Stimulated activated naive CD4-positive, alpha-beta T cell (primary cell): ENCODE results near the gene ABHD14A.
"Not testable (repeated sequence)": the region's sequence is repeated elsewhere in the genome, so short reads cannot be mapped to it uniquely, and the experiment has no call there.

Experiments used
- DNase-seq, 6 experiments: peaks; one replicate each; lab custom pipeline; 2025; lab: John Stamatoyannopoulos, UW

ABHD14A gene

DNA sequence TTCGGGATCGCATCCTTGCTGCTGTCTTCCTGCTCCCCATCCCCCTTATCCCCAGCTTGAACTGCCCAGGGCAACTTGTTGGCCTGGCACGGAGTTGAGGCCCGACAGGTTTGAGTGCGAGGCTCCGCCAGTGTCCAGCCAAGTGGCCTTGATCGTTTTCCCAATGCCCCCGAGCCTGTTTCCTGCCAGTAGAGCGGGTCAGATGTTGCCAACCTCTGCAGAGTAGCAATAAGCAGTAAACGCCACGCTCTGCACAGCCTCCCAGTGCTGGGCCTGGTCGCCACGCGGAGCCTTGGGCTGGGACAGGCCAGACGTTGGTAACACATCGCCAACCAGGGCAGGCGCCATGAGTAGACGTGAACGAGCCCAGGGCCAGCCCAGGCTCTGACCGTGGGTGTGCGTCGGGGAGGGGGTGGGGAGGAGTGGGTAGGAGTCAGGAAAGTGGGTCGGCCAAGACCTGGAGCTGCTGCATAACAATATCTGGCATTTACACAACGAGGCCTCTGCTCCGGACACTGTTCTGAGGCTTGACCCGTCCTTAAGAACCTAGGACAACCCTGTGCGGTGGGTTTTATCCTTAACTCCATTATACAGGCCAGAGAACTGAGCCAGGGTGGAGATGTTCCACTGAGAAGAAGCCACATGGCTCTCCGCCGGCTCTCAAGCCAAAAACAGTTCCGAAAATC lies 444 bp upstream of the ABHD14A start:
- peak in 1 of 6 experiments; percentile 36 for DNase-seq

DNA sequence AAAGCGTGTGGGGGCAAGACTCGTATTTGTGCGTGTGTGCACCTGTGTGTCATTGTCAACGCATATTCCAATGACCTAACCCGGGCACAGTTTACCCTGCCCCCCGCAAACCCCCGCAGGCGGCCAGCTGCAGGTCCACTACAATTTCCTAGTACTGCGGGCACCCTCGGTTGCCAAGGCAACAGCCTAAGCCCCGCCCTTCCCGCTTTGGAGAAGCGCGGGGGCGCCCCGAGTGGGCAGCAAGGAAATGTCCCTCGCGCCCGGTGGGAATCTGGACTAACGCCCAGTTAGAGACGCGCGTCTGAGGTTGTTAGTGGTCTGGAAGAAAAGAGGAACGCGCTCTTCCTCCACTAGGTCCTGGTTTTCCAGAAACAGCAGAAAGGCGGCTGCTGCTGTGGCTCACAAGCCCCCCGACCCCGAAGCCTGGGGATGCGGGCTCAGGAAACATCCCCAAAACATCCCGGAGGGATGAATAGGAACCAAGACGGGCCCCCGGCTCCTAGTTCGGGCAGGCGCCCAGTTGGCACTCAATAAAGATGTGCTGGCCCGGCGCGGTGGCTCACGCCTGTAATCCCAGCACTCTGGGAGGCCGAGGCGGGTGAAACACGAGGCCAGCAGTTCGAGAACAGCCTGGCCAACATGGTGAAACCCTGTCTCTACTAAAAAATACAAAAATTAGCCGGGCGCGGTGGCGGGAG lies 1.1 kb downstream of the ABHD14A start:
- DNase-seq = peak in 2 of 6 experiments; percentile 31 to 51

DNA sequence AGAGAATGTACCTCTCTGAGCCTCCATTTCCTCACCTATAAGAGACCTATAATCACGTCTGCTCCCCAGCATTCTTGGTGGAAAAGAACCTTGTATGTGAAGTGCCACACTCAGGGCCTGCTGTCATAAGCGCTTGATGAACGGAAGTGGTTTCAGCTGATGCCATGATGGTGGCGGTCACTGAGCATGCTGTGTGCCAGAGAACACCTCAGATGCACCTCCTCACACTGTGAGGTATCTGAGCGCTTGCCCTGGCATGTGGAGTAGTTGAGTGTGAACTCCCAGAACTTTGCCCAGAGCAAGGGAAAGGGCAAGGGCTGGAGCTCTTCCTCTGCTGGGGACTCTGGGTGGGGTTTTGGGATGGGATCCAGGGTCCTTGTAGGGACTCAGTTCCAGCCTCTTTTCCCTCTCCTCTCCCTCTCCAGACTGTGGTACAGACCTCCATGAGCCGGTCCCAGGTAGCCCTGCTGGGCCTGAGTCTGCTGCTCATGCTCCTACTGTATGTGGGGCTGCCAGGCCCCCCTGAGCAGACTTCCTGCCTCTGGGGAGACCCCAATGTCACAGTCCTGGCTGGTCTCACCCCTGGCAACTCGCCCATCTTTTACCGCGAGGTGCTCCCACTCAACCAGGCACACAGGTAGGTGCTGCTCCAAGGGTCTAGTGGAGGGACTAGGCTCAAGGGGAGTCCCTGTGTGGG lies 2.7 kb downstream of the ABHD14A start:
- DNase-seq = peak in 5 of 6 experiments; percentile 14 to 45 (median 17)

DNA sequence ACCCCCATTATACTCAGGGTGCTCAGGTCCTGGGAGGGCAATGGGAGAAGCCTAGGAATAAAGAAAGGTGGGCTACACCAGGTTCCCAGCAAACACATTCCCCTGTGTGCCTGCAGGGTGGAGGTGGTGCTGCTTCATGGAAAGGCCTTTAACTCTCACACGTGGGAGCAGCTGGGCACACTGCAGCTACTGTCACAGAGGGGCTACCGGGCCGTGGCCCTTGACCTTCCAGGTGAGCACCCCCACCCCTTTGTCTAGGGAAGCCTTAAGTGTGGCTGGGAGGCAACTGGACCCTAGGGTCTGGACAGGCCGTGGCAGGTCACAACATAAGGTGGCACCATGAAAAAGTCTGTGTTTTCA lies 3.3 kb downstream of the ABHD14A start:
- no peak for DNase-seq

DNA sequence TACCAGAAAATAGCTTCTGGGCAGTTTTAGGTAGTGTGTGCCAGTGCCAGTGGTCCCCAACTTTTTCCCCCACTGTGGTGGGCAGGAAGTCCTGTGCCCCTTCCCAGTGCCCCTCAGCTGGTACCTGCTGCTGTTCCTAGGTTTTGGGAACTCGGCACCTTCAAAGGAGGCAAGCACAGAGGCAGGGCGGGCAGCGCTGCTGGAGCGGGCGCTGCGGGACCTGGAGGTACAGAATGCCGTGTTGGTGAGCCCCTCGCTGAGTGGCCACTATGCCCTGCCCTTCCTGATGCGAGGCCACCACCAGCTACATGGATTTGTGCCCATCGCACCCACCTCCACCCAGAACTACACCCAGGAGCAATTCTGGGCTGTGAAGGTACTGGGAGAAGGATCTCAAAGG lies 5.4 kb downstream of the ABHD14A start:
- no peak for DNase-seq

GRCh38 chr3:51982352-51982837 lies 7.5 kb downstream of the ABHD14A start:
- peak in 2 of 6 experiments; percentile 11 to 41 for DNase-seq

GRCh38 chr3:51982838-51983577 lies 8.1 kb downstream of the ABHD14A start, which contains the start of gene ACY1:
Gene ACY1 (plus strand): TSS chr3:51983535. CDS start chr3:51984065, 530 bp downstream.
- DNase-seq = peak; percentile 22 to 74 (median 60)

- no peak for DNase-seq
These were observed 8.9 kb downstream of the ABHD14A start for GRCh38 chr3:51983578-51984268.

- DNase-seq = no peak
These were observed 9.4 kb downstream of the ABHD14A start for GRCh38 chr3:51984269-51984647.

DNA sequence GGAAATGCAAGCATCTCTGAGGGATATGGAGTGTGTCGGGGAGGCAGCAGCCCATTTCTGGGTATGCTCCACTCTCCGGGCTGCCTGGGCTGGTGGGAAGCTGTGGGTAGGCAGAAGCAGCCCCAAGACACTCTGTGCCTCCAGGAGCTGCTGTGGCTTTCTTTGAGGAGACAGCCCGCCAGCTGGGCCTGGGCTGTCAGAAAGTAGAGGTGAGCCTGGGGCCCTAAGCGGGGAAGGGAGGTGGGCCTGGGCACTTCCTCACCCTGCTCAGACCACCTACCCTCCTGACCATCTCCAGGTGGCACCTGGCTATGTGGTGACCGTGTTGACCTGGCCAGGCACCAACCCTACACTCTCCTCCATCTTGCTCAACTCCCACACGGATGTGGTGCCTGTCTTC lies 10.2 kb downstream of the ABHD14A start:
- DNase-seq = no peak

DNA sequence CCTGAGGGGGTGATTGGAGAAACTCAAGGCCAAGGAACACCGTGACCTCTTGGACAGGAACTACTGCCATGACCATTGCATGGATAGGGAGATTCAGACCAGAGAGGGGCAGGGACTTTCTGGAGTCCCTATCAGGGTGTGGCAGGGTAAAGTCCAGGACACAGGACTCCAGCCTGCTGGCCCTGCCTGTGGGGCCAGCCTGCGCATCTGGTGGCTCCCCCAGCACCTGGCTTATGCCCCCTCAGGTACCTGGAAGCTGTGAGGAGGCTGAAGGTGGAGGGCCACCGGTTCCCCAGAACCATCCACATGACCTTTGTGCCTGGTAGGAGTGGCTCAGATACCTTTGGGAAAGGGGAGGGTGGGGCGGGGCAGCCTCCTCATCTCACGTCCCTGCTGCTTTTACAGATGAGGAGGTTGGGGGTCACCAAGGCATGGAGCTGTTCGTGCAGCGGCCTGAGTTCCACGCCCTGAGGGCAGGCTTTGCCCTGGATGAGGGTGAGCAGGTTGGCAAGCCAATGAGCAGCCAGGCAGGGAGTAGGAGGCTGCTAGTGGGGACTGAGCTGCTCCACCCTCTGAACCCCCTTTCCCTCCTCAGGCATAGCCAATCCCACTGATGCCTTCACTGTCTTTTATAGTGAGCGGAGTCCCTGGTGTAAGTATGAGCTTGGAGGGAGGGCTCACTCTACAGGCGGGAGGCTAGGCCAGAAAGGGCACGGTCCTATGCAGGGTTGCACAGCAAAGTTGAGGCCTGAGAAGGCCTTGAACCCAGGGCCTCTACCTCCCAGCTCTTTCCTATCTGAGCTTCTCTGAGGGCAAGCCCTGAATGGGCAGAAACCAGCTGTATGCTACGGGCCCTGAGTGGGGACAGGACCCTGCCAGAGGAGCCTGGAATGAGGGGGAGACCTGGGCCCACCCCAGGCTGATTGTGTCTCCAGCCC lies 11.4 kb downstream of the ABHD14A start:
- no peak for DNase-seq

DNA sequence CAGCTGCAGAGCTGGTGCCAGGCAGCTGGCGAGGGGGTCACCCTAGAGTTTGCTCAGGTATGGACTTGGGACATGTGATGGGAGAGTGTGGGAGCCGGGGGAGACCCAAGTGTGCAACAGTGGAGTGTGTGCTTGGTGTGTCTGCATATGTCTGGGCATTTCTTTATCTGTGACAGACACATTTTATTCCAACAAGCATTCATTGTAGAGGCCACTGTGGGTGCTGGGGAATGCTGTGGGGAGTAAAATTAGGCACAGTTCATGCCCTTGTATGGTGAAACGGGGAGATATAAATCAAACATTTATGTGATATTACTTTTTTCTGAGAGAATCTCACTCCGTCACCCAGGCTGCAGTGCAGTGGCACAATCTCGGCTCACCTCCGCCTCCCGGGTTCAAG lies 12.7 kb downstream of the ABHD14A start:
- no peak for DNase-seq

DNA sequence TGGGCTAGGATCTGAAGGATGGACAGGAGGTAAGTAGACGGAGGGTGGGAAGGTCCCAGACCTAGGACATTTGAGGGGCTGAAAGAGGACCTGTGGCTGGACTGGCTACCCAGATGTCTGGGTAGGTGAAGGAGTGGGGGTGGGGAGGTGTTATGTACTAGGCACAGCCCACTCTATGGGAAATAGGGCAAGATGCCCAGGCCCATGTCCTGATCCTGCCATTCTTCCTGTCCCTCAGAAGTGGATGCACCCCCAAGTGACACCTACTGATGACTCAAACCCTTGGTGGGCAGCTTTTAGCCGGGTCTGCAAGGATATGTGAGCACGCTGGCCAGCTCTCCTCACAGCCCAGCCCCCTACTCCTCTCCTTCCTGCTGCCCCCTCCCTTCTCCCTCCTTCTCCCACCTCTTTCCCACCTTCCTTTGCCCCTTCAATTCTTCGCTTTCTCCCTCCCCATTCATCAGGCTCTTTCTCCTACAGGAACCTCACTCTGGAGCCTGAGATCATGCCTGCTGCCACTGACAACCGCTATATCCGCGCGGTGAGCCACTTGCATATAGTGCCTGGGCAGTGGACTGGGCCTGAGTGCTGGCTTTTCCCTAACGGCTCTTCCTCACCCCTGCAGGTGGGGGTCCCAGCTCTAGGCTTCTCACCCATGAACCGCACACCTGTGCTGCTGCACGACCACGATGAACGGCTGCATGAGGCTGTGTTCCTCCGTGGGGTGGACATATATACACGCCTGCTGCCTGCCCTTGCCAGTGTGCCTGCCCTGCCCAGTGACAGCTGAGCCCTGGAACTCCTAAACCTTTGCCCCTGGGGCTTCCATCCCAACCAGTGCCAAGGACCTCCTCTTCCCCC lies 13.7 kb downstream of the ABHD14A start:
- DNase-seq = no peak

DNA sequence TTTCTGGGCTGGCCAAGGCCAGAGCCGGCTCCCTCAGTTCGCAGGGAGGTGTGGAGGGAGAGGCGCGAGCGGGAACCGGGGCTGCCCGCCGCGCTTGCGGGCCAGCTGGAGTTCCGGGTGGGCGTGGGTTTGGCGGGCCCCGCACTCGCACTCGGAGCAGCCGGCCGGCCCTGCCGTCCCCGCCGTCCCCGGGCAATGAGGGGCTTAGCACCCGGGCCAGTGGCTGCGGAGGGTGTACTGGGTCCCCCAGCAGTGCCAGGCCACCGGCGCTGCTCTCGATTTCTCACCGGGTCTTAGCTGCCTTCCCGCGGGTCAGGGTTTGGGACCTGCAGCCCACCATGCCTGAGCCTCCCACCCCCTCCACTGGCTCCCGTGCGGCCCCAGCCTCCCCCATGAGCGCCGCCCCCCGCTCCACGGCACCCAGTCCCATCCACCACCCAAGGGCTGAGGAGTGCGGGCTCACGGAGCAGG lies 15.7 kb downstream of the ABHD14A start:
- DNase-seq = not testable (repeated sequence)

GRCh38 chr3:51992017-51992682 lies 17.3 kb downstream of the ABHD14A start:
- no peak for DNase-seq

DNA sequence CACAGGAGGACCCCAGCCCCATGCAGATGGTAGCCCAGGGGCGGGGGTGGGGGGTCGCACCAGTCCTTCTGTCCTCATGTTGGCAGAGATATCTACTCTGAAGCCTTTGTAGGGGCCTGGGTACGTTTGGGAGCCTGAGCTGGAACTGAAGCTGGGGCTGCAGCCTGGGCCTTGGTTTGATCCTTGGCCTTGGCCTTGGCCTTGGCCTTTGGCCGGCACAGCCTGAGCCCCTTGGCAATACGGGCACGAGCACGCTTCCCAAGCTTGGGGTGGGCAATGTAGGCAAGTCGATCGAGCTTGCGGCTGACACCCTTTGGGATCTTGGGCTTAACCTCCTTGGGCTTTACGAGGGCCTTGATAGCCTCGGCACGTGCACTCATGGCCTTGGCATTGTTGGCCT lies 18.8 kb downstream of the ABHD14A start:
- DNase-seq = not testable (repeated sequence)

DNA sequence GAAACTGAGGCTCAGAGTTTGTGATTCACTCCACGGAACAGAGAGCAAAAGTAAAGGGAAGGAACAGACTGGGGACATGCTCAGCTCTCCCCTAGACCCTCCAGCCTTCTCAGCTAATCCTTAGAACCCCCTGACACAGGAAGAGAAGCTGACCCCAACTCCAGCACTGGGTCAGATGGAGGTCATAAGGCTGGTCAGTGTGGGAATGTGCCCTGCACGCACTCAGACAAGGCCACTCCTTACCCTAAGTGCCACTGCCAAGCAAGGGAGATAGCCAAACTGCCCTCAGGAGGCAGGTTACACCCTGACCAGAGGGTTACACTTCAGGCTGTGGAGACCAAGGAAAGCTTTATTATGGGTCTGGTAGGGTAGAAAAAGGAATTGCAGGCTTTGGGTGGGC lies 19.7 kb downstream of the ABHD14A start:
- DNase-seq = no peak

DNA sequence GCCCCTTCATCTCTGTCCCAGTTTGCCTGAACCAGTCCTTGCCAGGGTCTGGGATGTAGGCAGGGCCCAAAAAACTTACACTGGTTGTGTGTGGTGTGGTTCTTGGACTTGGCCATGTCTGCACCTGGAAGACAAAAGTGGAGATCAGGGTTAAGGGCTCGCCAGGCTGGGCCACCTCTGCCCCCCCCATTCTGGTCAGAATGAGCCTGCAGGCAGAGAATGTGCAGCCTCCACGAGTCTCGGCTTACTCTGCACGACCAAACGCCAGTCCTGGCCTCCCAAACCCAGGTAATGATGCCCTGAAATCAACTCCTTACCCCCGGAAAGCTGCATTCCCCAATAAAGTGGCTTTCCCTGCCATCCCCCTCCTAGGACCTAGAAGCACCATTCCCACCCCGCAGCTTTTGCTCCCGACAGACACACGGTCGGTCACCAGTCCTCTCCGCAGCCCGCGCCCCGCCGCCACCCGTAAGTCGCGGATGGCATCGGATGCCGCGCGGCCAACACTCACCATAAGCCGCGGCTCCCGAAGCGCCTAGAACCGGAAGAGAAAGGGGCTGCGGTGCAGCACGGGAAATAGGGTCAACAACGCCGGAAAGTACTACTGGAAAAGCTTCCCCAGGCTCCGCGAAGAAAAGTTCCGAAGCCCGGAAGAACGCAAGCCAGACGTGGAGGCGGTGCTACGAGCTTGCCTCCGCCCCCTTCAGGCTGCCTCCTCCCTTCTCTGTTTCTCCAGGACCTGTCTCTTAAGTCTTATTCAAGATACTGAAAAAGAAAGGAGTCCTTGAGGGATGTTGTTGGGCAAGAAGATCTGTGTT lies 20.7 kb downstream of the ABHD14A start, which contains the start of gene RPL29:
Gene RPL29, minus strand, starts transcription at position 550 of the 818 bp plus-strand sequence. Its CDS starts 434 bp downstream, at position 116.
- peak; percentile 86 to 93 (median 91) for DNase-seq
